Thyroid gland (tissue), 4 donors: ENCODE data around the gene TCEAL9.
A peak's percentile ranks its signal among the peaks of the same experiment; 100 is the strongest.

Experiments
- POLR2A ChIP-seq, 2 donors: fragments of 450-650 bp; IDR thresholded peaks; one replicate each; pipeline ENCODE4 v1.6.1; 2017; ENCODE audit warnings: antibody characterized with exemption in 2 of 2, mild to moderate bottlenecking in 2 of 2, moderate library complexity in 1 of 2
- TF ChIP-seq, protein P1 (sequence below), 6 experiments: fragments of 200-600 bp in 3 of 6; fragments of 450-650 bp in 3 of 6; sonication (generic) in 3 of 6; IDR thresholded peaks; one replicate each; pipeline ENCODE4 v1.5.1; 2016 to 2019; ENCODE audit warnings: antibody characterized with exemption in 6 of 6, mild to moderate bottlenecking in 2 of 6, inconsistent platforms in 1 of 6, moderate library complexity in 1 of 6

DNA sequence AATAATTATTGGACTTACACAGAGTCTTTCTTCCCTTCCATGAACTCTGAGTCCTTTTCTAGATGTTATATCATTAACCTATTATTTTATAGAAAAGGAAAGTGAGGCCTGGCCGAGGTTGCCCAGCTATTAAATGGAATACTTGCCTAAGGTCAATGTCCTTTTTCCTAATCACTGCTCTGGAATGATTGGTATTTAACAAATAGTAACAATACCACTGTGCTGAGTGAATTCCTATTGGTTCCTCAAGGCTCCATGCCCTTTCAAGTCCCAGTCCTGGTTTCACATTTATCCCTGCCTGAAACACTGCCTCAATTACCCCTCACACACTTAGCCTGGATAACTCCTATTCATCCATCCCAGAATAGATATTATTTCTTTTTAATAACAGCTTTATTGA is 6.2 kb downstream of the TCEAL9 start:
- TF ChIP-seq, protein P1, sequence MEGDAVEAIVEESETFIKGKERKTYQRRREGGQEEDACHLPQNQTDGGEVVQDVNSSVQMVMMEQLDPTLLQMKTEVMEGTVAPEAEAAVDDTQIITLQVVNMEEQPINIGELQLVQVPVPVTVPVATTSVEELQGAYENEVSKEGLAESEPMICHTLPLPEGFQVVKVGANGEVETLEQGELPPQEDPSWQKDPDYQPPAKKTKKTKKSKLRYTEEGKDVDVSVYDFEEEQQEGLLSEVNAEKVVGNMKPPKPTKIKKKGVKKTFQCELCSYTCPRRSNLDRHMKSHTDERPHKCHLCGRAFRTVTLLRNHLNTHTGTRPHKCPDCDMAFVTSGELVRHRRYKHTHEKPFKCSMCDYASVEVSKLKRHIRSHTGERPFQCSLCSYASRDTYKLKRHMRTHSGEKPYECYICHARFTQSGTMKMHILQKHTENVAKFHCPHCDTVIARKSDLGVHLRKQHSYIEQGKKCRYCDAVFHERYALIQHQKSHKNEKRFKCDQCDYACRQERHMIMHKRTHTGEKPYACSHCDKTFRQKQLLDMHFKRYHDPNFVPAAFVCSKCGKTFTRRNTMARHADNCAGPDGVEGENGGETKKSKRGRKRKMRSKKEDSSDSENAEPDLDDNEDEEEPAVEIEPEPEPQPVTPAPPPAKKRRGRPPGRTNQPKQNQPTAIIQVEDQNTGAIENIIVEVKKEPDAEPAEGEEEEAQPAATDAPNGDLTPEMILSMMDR (IDR thresholded peaks at IDR 0.05), result no peak
- TF ChIP-seq POLR2A (IDR thresholded peaks at IDR 0.05), result peak in 1 of 2 donors; percentile 71
